ENCODE results near the gene CENPH.
A peak's percentile ranks its signal among the peaks of the same experiment; 100 is the strongest.
"Not testable (repeated sequence)": the region's sequence is repeated elsewhere in the genome, so short reads cannot be mapped to it uniquely, and the experiment has no call there.

The CENPH gene

DNA sequence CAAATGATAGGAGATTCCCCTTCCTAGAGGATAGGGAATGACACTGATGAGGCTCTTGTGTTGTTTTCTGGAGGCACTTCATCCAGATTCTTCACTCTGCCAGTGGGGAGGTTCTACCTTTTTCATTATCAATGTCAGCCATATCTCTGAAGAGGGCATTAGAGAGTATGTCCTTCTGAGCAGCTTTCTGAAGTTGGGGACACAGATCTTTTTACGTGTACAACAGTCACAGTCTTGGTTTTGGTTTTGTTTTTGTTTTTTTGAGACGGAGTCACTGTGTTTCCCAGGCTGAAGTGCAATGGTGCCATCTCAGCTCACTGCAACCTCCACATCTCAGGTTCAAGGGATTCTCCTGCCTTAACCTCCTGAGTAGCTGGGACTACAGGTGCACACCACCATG is 22.6 kb downstream of the CENPH start:
- TF ChIP-seq, protein P1, sequence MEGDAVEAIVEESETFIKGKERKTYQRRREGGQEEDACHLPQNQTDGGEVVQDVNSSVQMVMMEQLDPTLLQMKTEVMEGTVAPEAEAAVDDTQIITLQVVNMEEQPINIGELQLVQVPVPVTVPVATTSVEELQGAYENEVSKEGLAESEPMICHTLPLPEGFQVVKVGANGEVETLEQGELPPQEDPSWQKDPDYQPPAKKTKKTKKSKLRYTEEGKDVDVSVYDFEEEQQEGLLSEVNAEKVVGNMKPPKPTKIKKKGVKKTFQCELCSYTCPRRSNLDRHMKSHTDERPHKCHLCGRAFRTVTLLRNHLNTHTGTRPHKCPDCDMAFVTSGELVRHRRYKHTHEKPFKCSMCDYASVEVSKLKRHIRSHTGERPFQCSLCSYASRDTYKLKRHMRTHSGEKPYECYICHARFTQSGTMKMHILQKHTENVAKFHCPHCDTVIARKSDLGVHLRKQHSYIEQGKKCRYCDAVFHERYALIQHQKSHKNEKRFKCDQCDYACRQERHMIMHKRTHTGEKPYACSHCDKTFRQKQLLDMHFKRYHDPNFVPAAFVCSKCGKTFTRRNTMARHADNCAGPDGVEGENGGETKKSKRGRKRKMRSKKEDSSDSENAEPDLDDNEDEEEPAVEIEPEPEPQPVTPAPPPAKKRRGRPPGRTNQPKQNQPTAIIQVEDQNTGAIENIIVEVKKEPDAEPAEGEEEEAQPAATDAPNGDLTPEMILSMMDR (IDR thresholded peaks at IDR 0.05; ENCODE audit: unreplicated experiment in 3 of 3), result no peak
- H3K4me3 Mint-ChIP-seq, result no peak overlapping the region
- no peaks in the 10 kb centered on the region for H3K9me3 Mint-ChIP-seq
- no peaks in the 10 kb centered on the region for H3K27me3 Mint-ChIP-seq (ENCODE audit: low read depth)
- H3K27ac Mint-ChIP-seq, result no peak overlapping the region
- H3K36me3 Mint-ChIP-seq (ENCODE audit: low read depth), result no peaks in the 10 kb centered on the region
- peaks cover 4% of the 10 kb centered on the region for H3K4me1 Mint-ChIP-seq

DNA sequence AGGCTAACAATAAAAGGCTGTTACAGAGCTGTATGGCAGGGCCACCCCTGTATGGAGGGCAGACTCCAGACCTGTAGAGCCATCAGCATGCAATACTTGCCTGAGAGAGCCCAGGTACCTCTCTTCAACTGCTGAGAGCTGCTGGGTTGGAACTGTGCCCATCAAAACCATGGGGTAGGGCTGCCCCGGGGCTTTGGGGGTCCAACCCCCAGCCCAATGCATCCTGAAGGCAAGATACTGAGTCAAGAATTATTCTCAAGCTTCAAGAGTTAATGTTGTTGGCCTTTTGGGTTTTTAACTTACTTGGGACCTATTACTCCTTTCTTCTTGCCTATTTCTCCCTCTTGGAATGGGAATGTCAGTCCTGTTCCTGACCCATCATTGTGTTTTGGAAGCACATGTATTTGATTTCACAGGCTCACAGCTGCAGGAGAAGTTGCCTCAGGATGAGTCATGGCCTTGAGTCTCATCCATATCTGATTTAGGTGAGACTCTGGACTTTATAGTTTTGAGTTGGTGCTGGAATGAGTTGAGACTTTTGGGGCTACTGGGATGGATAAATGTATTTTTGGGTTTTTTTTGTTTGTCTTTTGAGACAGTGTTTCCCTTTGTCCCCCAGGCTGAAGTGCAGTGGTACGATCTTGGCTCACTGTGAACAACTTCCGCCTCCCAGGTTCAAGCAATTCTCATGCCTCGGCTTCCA is 24.3 kb downstream of the CENPH start:
- H3K36me3 Mint-ChIP-seq (ENCODE audit: low read depth), result peaks cover 3% of the 10 kb centered on the region
- TF ChIP-seq, protein P1 (IDR thresholded peaks at IDR 0.05; ENCODE audit: unreplicated experiment in 3 of 3), result no peak
- no peaks in the 10 kb centered on the region for H3K27me3 Mint-ChIP-seq (ENCODE audit: low read depth)
- H3K4me1 Mint-ChIP-seq, result peaks cover 14% of the 10 kb centered on the region
- no peaks in the 10 kb centered on the region for H3K9me3 Mint-ChIP-seq
- H3K27ac Mint-ChIP-seq, result no peak overlapping the region
- no peak overlapping the region for H3K4me3 Mint-ChIP-seq

DNA sequence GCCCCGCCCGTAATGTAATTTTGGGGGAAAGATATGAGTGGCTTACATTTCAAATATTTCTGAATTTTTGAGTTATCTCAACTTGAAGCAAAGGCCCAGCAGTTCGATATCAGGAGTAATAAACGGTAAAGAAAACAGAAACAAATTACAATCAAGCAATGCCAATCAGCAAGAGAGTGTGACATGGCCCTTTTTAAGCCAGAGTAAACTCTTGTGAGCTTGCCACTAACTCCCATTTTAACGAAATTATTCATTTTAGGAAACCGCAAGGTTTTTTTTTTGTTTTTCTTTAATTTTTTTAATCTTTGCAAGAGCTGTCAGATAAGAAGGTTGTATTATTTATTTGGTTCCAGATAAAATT is 27.7 kb downstream of the CENPH start:
- Mint-ChIP-seq H3K27ac (peak overlapping the region; percentile 94 to 97 (median 97)), H3K9me3 (no peaks in the 10 kb centered on the region), H3K27me3 (ENCODE audit: low read depth) (no peaks in the 10 kb centered on the region), H3K36me3 (ENCODE audit: low read depth) (peaks cover 25% of the 10 kb centered on the region), H3K4me3 (peak overlapping the region; percentile 96 to 99 (median 98)), H3K4me1 (peaks cover 14% of the 10 kb centered on the region)
- TF ChIP-seq, protein P1 (IDR thresholded peaks at IDR 0.05; ENCODE audit: unreplicated experiment in 3 of 3), result no peak

DNA sequence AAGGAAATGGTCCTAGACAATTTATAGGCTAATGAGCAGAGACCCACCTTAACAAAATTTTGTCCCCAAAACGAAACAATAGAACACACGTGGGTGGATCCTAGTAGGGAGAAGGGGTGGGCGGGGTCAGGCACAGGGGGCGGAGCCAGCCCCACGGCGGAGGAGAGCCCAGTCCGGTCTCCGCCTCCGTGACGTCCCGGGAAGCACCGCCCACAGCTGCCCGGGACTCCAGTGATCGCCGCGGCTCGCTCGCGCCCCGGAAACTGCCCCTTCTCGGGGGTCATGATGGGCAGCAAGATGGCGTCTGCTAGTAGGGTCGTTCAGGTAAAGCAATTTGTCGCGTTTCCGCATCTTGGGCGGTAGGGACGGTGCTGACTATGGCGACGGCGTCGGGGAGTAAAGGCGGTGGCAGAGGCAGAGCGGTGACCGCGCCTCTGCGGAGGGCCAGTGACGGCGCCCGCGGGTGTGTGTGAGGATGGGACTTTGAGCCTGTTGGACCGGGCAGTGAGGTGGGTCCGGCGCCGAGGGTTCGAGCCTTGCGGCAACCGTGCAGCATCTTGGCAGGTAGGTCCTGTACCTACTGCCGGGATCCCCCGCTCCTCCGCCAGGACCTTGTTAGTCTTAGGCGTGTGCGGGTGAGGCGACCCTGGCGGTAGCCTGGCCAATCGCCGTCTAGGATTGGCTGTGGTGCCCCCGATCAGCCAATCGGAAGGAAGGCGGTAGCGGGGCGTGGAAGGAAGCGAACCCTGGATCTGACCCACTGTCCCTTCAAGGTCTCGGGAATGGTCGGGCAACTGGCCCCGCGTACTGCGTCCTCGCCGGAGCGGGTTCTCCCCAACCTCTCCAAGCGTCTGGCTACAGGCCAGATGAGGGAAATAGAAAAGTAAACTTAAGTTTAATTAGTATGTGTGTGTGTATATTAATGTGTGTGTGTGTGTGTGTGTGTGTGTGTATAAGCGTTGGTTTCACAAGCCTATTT is 28.5 kb downstream of the CENPH start:
- Mint-ChIP-seq H3K27me3 (ENCODE audit: low read depth) (no peaks in the 10 kb centered on the region), H3K27ac (peak overlapping the region; percentile 94 to 97 (median 97)), H3K4me3 (peak overlapping the region; percentile 96 to 99 (median 98)), H3K4me1 (peaks cover 14% of the 10 kb centered on the region), H3K9me3 (no peaks in the 10 kb centered on the region), H3K36me3 (ENCODE audit: low read depth) (peaks cover 27% of the 10 kb centered on the region)
- TF ChIP-seq, protein P1 (IDR thresholded peaks at IDR 0.05; ENCODE audit: unreplicated experiment in 3 of 3), result peak; percentile 34 to 44 (median 42)

DNA sequence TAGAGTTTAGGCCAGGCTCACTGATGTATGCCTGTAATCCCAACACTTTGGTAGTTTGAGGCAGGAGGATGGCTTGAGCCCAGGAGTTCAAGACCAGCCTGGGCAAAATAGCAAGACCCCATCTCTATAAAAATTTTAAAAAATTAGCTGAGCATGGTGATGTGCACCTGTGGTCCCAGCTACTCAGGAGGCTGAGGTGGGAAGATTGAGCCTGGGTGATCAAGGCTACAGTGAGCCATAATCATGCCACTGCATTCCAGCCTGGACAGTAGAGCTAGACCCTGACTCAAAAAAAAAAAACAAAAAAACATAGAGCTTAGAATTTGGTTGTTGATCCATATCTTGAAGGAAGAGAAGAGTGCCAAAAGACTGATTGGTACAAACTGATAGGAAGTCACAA is 30.6 kb downstream of the CENPH start:
- TF ChIP-seq, protein P1 (IDR thresholded peaks at IDR 0.05; ENCODE audit: unreplicated experiment in 3 of 3), result no peak
- no peaks in the 10 kb centered on the region for H3K27me3 Mint-ChIP-seq (ENCODE audit: low read depth)
- H3K36me3 Mint-ChIP-seq (ENCODE audit: low read depth), result peaks cover 27% of the 10 kb centered on the region
- peaks cover 14% of the 10 kb centered on the region for H3K4me1 Mint-ChIP-seq
- H3K4me3 Mint-ChIP-seq, result no peak overlapping the region
- peak overlapping the region in 1 of 3 experiments; percentile 63 for H3K27ac Mint-ChIP-seq
- no peaks in the 10 kb centered on the region for H3K9me3 Mint-ChIP-seq

DNA sequence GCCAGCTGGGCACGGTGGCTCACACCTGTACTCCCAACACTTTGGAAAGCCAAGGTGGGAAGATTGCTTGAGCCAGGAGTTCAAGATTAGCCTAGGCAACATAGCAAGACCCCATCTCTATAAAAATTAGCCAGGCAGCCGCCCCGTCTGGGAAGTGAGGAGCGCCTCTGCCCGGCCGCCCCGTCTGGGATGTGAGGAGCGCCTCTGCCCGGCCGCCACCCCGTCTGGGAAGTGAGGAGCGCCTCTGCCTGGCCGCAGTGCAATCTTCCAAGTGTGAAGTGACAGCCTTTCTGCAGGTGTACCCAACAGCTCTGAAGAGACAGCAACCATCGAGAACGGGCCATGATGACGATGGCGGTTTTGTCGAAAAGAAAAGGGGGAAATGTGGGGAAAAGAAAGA is 31.0 kb downstream of the CENPH start:
- not testable (repeated sequence) for H3K9me3 Mint-ChIP-seq; H3K27me3 Mint-ChIP-seq (ENCODE audit: low read depth); H3K4me3 Mint-ChIP-seq
- Mint-ChIP-seq H3K27ac (peak overlapping the region in 1 of 3 experiments; percentile 84), H3K4me1 (peaks cover 14% of the 10 kb centered on the region), H3K36me3 (ENCODE audit: low read depth) (peaks cover 27% of the 10 kb centered on the region)

DNA sequence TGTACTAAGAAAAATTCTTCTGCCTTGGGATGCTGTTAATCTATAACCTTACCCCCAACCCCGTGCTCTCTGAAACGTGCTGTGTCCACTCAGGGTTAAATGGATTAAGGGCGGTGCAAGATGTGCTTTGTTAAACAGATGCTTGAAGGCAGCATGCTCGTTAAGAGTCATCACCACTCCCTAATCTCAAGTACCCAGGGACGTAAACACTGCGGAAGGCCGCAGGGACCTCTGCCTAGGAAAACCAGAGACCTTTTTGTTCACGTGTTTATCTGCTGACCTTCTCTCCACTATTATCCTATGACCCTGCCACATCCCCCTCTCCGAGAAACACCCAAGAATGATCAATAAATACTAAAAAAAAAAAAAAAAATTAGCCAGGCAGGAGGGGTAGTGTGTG is 31.4 kb downstream of the CENPH start:
- Mint-ChIP-seq H3K36me3 (ENCODE audit: low read depth) (peaks cover 29% of the 10 kb centered on the region), H3K27ac (peak overlapping the region in 1 of 3 experiments; percentile 84), H3K4me3 (peak overlapping the region in 2 of 3 experiments; percentile 10 to 29), H3K4me1 (peaks cover 14% of the 10 kb centered on the region)
- not testable (repeated sequence) for H3K9me3 Mint-ChIP-seq; H3K27me3 Mint-ChIP-seq (ENCODE audit: low read depth)
